HepG2 (cell line): ENCODE measurements around the gene TMEM204. TPM values are rescaled to one million over a fixed set of nuclear protein-coding genes. Genes with fewer than 3 reads are reported as not detected.

Source experiments
- ATAC-seq: fragments of 200-7000 bp; cut with Tn5 transposase; 3 replicates; pipeline ENCODE4 v1.9.1; 2020; ENCODE audit warnings: mild to moderate bottlenecking, moderate library complexity
- BruUV-seq: library from RNA; stranded (reverse); fragments of 400-500 nt; replicated peaks from 2 replicates; lab custom pipeline; 2021; lab: Mats Ljungman, UMichigan
- CTCF ChIA-PET: fragments of 300-600 bp; formaldehyde crosslinking; extraction: SDS; loops from one replicate; lab custom pipeline; 2021; ENCODE audit warnings: low total read pairs, inconsistent platforms, low intra/inter-chr PET ratio; lab: Yijun Ruan, JAX
- POLR2A ChIA-PET: fragments of 350-600 bp; sonication (Branson Sonifier 250); formaldehyde crosslinking; loops from one replicate; lab custom pipeline; 2020; ENCODE audit warnings: antibody characterized with exemption, inconsistent platforms; lab: Yijun Ruan, JAX
- DNase-seq: peaks from one replicate; pipeline ENCODE4 v3.0.0-alpha.2; 2015; ENCODE audit warnings: low spot score
- FAIRE-seq: peaks from 3 replicates; lab custom pipeline; 2011; peaks lifted over from hg19 to GRCh38; lab: Jason Lieb, UNC
- H2AFZ ChIP-seq: one replicate; pipeline ENCODE4 v1.6.1; 2011; ENCODE audit warnings: low read length, inconsistent platforms
- H3K27ac ChIP-seq: fragments of 300-600 bp; 3 replicates; pipeline ENCODE4 v1.8.0; 2011; ENCODE audit warnings: mixed run types, mild to moderate bottlenecking, mixed read lengths, low read length, inconsistent platforms; ENCODE audit not compliant: insufficient read depth; ENCODE audit errors: extremely low read length
- H3K27me3 ChIP-seq, 2 experiments: fragments of 200-600 bp in 1 of 2; 2 replicates in 1 of 2; 3 replicates in 1 of 2; pipeline versions ENCODE4 v1.6.0 to v1.8.0; 2011; ENCODE audit warnings: low read length in 2 of 2, mild to moderate bottlenecking in 2 of 2, moderate library complexity in 2 of 2, inconsistent platforms in 1 of 2; ENCODE audit not compliant: insufficient read depth in 2 of 2, control insufficient read depth in 1 of 2
- H3K36me3 ChIP-seq, 2 experiments: fragments of 200-600 bp in 1 of 2; replicated peaks in 1 of 2; 2 replicates in 1 of 2; 3 replicates in 1 of 2; pipeline versions ENCODE4 v1.5.1 to v1.8.0; 2011; ENCODE audit warnings: low read length in 2 of 2, inconsistent platforms in 1 of 2; ENCODE audit not compliant: insufficient read depth in 2 of 2, control insufficient read depth in 1 of 2
- H3K4me1 ChIP-seq: 2 replicates; pipeline ENCODE4 v1.5.1; 2012; ENCODE audit warnings: low read length, inconsistent platforms; ENCODE audit not compliant: insufficient read depth
- H3K4me2 ChIP-seq: 2 replicates; pipeline ENCODE4 v1.6.0; 2011; ENCODE audit warnings: low read depth, low read length, inconsistent platforms
- H3K4me3 ChIP-seq, 3 experiments: fragments of 200-600 bp in 1 of 3; sonication (generic), shearing (Covaris generic) in 1 of 3; replicated peaks in 1 of 3; 2 replicates each; pipeline ENCODE4 v1.5.1; 2011 to 2016; ENCODE audit warnings: low read length in 3 of 3, inconsistent platforms in 2 of 3, low read depth in 2 of 3, mild to moderate bottlenecking in 2 of 3, control low read depth in 1 of 3, mixed read lengths in 1 of 3; ENCODE audit not compliant: insufficient read depth in 1 of 3
- H3K79me2 ChIP-seq: one replicate; pipeline ENCODE4 v1.6.1; 2011; ENCODE audit warnings: low read length, inconsistent platforms; ENCODE audit not compliant: insufficient read depth
- H3K9ac ChIP-seq: 2 replicates; pipeline ENCODE4 v1.6.0; 2011; ENCODE audit warnings: mild to moderate bottlenecking, low read depth, low read length, inconsistent platforms; ENCODE audit not compliant: insufficient read depth
- H3K9me3 ChIP-seq: 2 replicates; pipeline ENCODE4 v1.5.1; 2012; ENCODE audit warnings: mild to moderate bottlenecking, low read length
- H4K20me1 ChIP-seq: 2 replicates; pipeline ENCODE4 v1.6.0; 2011; ENCODE audit warnings: inconsistent platforms, mild to moderate bottlenecking, low read length, moderate library complexity; ENCODE audit not compliant: insufficient read depth
- BORCS8-MEF2B ChIP-seq: sonication (generic); formaldehyde crosslinking; IDR thresholded peaks from 2 replicates; pipeline ENCODE4 v1.8.0; 2022; ENCODE audit warnings: mild to moderate bottlenecking, missing genetic modification reagents
- GATAD2A ChIP-seq: IDR thresholded peaks from 2 replicates; pipeline ENCODE4 v1.6.1; 2016
- HNRNPK ChIP-seq: fragments of 200-400 bp; formaldehyde crosslinking; IDR thresholded peaks from 2 replicates; pipeline ENCODE4 v1.6.1; 2018; ENCODE audit warnings: low read length, low read depth, moderate library complexity, mild to moderate bottlenecking; ENCODE audit not compliant: poor library complexity, severe bottlenecking
- HNRNPLL ChIP-seq: fragments of 200-400 bp; formaldehyde crosslinking; IDR thresholded peaks from 2 replicates; pipeline ENCODE4 v1.6.1; 2017; ENCODE audit warnings: mild to moderate bottlenecking, low read depth, low read length; ENCODE audit not compliant: poor library complexity, severe bottlenecking
- JUND ChIP-seq: sonication (generic); formaldehyde crosslinking; IDR thresholded peaks from 2 replicates; pipeline ENCODE4 v1.8.0; 2022; ENCODE audit warnings: mild to moderate bottlenecking, missing genetic modification reagents
- MXD4 ChIP-seq: IDR thresholded peaks from 2 replicates; pipeline ENCODE4 v1.6.1; 2016; ENCODE audit warnings: mild to moderate bottlenecking, missing biosample characterization, missing genetic modification reagents
- MYC ChIP-seq: sonication (generic); formaldehyde crosslinking; IDR thresholded peaks from 2 replicates; pipeline ENCODE4 v1.9.0; 2021; ENCODE audit warnings: missing genetic modification reagents, borderline replicate concordance
- NFATC3 ChIP-seq: sonication (generic); formaldehyde crosslinking; IDR thresholded peaks from 2 replicates; pipeline ENCODE4 v1.5.1; 2020; ENCODE audit warnings: mild to moderate bottlenecking, missing genetic modification reagents
- NPAS2 ChIP-seq: sonication (generic); formaldehyde crosslinking; IDR thresholded peaks from 2 replicates; pipeline ENCODE4 v1.8.0; 2022; ENCODE audit warnings: mild to moderate bottlenecking, missing genetic modification reagents, borderline replicate concordance
- RAD51 ChIP-seq: fragments of 450-650 bp; IDR thresholded peaks from 2 replicates; pipeline ENCODE4 v1.6.1; 2016; ENCODE audit warnings: borderline replicate concordance
- RFX3 ChIP-seq: IDR thresholded peaks from 2 replicates; pipeline ENCODE4 v1.6.1; 2016; ENCODE audit warnings: missing biosample characterization, missing genetic modification reagents
- SMAD9 ChIP-seq: sonication (generic); formaldehyde crosslinking; IDR thresholded peaks from 2 replicates; pipeline ENCODE4 v1.5.1; 2020; ENCODE audit warnings: mild to moderate bottlenecking, missing genetic modification reagents
- SOX13 ChIP-seq, 3 experiments: fragments of 450-650 bp in 1 of 3; sonication (generic) in 1 of 3; formaldehyde crosslinking in 1 of 3; IDR thresholded peaks in 2 of 3; conservative IDR thresholded peaks in 1 of 3; 2 replicates each; pipeline versions ENCODE4 v1.5.0 to v1.6.1; 2016 to 2020; ENCODE audit warnings: antibody characterized with exemption in 1 of 3, mild to moderate bottlenecking in 1 of 3, missing compliant biosample characterization in 1 of 3, missing genetic modification reagents in 1 of 3, moderate library complexity in 1 of 3
- TSC22D2 ChIP-seq: sonication (generic); formaldehyde crosslinking; IDR thresholded peaks from 2 replicates; pipeline ENCODE4 v1.5.1; 2020; ENCODE audit warnings: missing genetic modification reagents, mild to moderate bottlenecking, borderline replicate concordance
- ZMYM4 ChIP-seq: sonication (generic); formaldehyde crosslinking; IDR thresholded peaks from 2 replicates; pipeline ENCODE4 v1.8.1; 2023; ENCODE audit warnings: mild to moderate bottlenecking, missing genetic modification reagents
- ZNF460 ChIP-seq: sonication (generic); formaldehyde crosslinking; IDR thresholded peaks from 2 replicates; pipeline ENCODE4 v1.5.1; 2020; ENCODE audit warnings: missing genetic modification reagents, mild to moderate bottlenecking, borderline replicate concordance
- ZNF546 ChIP-seq: sonication (generic); formaldehyde crosslinking; conservative IDR thresholded peaks from 2 replicates; pipeline ENCODE4 v1.8.1; 2023; ENCODE audit warnings: mild to moderate bottlenecking, missing genetic modification reagents
- ZNF547 ChIP-seq: sonication (generic); formaldehyde crosslinking; IDR thresholded peaks from 2 replicates; pipeline ENCODE4 v1.5.1; 2020; ENCODE audit warnings: mild to moderate bottlenecking, missing genetic modification reagents
- ZNF614 ChIP-seq: IDR thresholded peaks from 2 replicates; pipeline ENCODE4 v1.6.1; 2018; ENCODE audit warnings: missing biosample characterization, missing genetic modification reagents, inconsistent platforms, borderline replicate concordance
- ZNF816 ChIP-seq: sonication (generic); formaldehyde crosslinking; IDR thresholded peaks from 2 replicates; pipeline ENCODE4 v1.8.0; 2022; ENCODE audit warnings: missing genetic modification reagents, mild to moderate bottlenecking, borderline replicate concordance
- WGBS: methylation state at CpG from one replicate; pipeline ENCODE4 v1.1.6; 2017; ENCODE audit warnings: low lambda C conversion rate; 5-methylcytosine and 5-hydroxymethylcytosine counted together
- in situ Hi-C: cut with HindIII; loops from 2 replicates; pipeline ENCODE4 v1.10.0; 2017; ENCODE audit warnings: low pct_unique_long_range_greater_than_20kb; ENCODE audit not compliant: extremely low pct_ligation_motif_present
- intact Hi-C: fragments of 100-400 bp; cut with micrococcal nuclease; formaldehyde crosslinking; loops from one replicate; pipeline ENCODE4 v1.10.0; 2022; ENCODE audit not compliant: unreplicated experiment
- polyA plus RNA-seq, 8 experiments: library from polyadenylated mRNA; depleted of rRNA in 3 of 8; stranded (reverse) in 7 of 8; unstranded in 1 of 8; fragments of >200 nt; fragmentation: Illumina TruSeq in 4 of 8; extraction: Trizol in 4 of 8; gene quantifications; 2 replicates each; pipeline versions ENCODE4 v1.2.1 to v1.2.3, GENCODE V29; 2011 to 2016; ENCODE audit warnings: low read depth in 4 of 8, missing spikeins in 1 of 8, mixed read lengths in 1 of 8; ENCODE audit not compliant: insufficient read depth in 1 of 8
- total RNA-seq, 5 experiments: library from RNA; depleted of rRNA; stranded (reverse); fragments of >200 nt; fragmentation: Illumina TruSeq; extraction: Trizol; gene quantifications; 2 replicates each; pipeline ENCODE4 v1.2.3, GENCODE V29; 2016; ENCODE audit warnings: low read depth in 1 of 5
- TF ChIP-seq, protein P1 (sequence below): sonication (generic); formaldehyde crosslinking; IDR thresholded peaks from 2 replicates; pipeline ENCODE4 v1.9.0; 2021; ENCODE audit warnings: missing genetic modification reagents, mild to moderate bottlenecking, borderline replicate concordance

TMEM204 gene
- total and polyA plus RNA-seq, 2 of the 13 experiments (the other 11 are each of a cell fraction or from before 2014, with no cell fraction given) = not detected

GRCh38 chr16:1579214-1579613 lies 45.7 kb downstream of the TMEM204 start:
- no TSS peak for BruUV-seq
- no peaks in the 10 kb centered on the region for H3K27me3 ChIP-seq
- no peak overlapping the region for H3K4me3 ChIP-seq
- POLR2A ChIA-PET = no interaction called here
- no peak overlapping the region for H3K4me2 ChIP-seq
- no peak overlapping the region for H3K9ac ChIP-seq
- intact Hi-C loops (no loop called here), in situ Hi-C loops (no loop called here)
- no peak for FAIRE-seq
- no peak for DNase-seq
- H3K9me3 ChIP-seq = no peaks in the 10 kb centered on the region
- H3K36me3 ChIP-seq = peaks cover 7 to 22% of the 10 kb centered on the region in 2 experiments; a peak in 4 of 5 replicates
- CTCF ChIA-PET = no interaction called here
- no peak for TF ChIP-seq ZNF547
- no peak for TF ChIP-seq ZNF460 (CRISPR knock-in tag)
- TF ChIP-seq ZNF614 (CRISPR knock-in tag) = no peak
- no peak for TF ChIP-seq GATAD2A
- peaks cover 11% of the 10 kb centered on the region for H3K4me1 ChIP-seq
- 96% methylated on average over 5 of the region's 5 CpGs for WGBS
- no peak overlapping the region for H3K27ac ChIP-seq
- ATAC-seq = no peak
- no peaks in the 10 kb centered on the region for H3K79me2 ChIP-seq
- H2AFZ ChIP-seq = no peak overlapping the region
- H4K20me1 ChIP-seq = no peaks in the 10 kb centered on the region

DNA sequence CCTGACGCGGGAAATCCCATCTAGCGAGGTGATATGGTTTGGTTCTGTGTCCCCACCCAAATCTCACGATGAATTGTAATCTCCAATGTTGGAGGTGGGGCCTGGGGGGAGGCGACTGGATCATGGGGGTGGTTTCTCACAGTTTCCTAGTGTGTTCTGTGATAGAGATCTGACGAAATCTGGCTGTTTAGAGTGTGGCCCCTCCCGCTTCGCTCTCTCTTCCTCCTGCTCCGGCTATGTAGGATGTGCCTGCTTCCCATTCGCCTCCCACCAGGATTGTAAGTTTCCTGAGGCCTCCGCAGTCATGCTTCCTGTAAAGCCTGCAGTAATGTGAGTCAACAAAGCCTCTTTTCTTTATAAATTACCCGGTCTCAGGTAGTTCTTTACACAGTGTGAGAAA lies 46.8 kb downstream of the TMEM204 start:
- intact Hi-C loops = no loop called here
- no peak overlapping the region for H2AFZ ChIP-seq
- H3K27ac ChIP-seq = no peak overlapping the region
- H3K9me3 ChIP-seq = no peaks in the 10 kb centered on the region
- H3K4me3 ChIP-seq = no peak overlapping the region
- ATAC-seq = no peak
- H3K27me3 ChIP-seq = no peaks in the 10 kb centered on the region
- peaks cover 11% of the 10 kb centered on the region for H3K4me1 ChIP-seq
- WGBS = 95% methylated on average over 12 of the region's 12 CpGs
- in situ Hi-C loops = no loop called here
- peaks cover 8 to 29% of the 10 kb centered on the region in 2 experiments; a peak in 4 of 5 replicates for H3K36me3 ChIP-seq
- CTCF ChIA-PET = no interaction called here
- no TSS peak for BruUV-seq
- POLR2A ChIA-PET = no interaction called here
- no peaks in the 10 kb centered on the region for H4K20me1 ChIP-seq
- no peak overlapping the region for H3K4me2 ChIP-seq
- no peaks in the 10 kb centered on the region for H3K79me2 ChIP-seq
- FAIRE-seq = no peak
- no peak for DNase-seq
- H3K9ac ChIP-seq = no peak overlapping the region
- TF ChIP-seq SOX13 (IDR thresholded peaks at IDR 0.05) (no peak), SOX13 (CRISPR knock-in tag; conservative IDR thresholded peaks at IDR 0.05 in 1 of 2, IDR thresholded peaks at IDR 0.05 in 1 of 2) (no peak), RAD51 (no peak), HNRNPK (no peak), MXD4 (CRISPR knock-in tag) (no peak), RFX3 (CRISPR knock-in tag) (no peak), SMAD9 (CRISPR knock-in tag) (no peak), ZMYM4 (CRISPR knock-in tag) (no peak), MYC (CRISPR knock-in tag) (no peak), ZNF816 (CRISPR knock-in tag) (no peak), BORCS8-MEF2B (CRISPR knock-in tag) (no peak), ZNF546 (CRISPR knock-in tag) (no peak), TSC22D2 (CRISPR knock-in tag) (no peak), NFATC3 (CRISPR knock-in tag) (no peak), NPAS2 (CRISPR knock-in tag) (no peak), JUND (CRISPR knock-in tag) (no peak), HNRNPLL (no peak)
- TF ChIP-seq, protein P1, sequence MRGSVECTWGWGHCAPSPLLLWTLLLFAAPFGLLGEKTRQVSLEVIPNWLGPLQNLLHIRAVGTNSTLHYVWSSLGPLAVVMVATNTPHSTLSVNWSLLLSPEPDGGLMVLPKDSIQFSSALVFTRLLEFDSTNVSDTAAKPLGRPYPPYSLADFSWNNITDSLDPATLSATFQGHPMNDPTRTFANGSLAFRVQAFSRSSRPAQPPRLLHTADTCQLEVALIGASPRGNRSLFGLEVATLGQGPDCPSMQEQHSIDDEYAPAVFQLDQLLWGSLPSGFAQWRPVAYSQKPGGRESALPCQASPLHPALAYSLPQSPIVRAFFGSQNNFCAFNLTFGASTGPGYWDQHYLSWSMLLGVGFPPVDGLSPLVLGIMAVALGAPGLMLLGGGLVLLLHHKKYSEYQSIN (CRISPR knock-in tag) = no peak
